DND-41 (cell line): ENCODE data around the gene DEK.

Source experiments
- ATAC-seq: fragments of 200-7000 bp; cut with Tn5 transposase; 3 replicates; pipeline ENCODE4 v1.9.1; 2021; ENCODE audit warnings: low read depth; ENCODE audit not compliant: insufficient read depth
- DNase-seq: peaks from one replicate; pipeline ENCODE4 v3.0.0-alpha.2; 2020
- H2AFZ ChIP-seq: 2 replicates; pipeline ENCODE4 v1.6.0; 2012; ENCODE audit warnings: low read depth, low read length
- H3K27ac ChIP-seq: 2 replicates; pipeline ENCODE4 v1.5.1; 2012; ENCODE audit warnings: low read length, inconsistent platforms
- H3K27me3 ChIP-seq: fragments of 200-600 bp; sonication (generic); 2 replicates; pipeline ENCODE4 v1.6.0; 2012; ENCODE audit warnings: low read length, mild to moderate bottlenecking, inconsistent platforms; ENCODE audit not compliant: insufficient read depth, poor library complexity
- H3K36me3 ChIP-seq: 2 replicates; pipeline ENCODE4 v1.5.1; 2012; ENCODE audit warnings: low read length, inconsistent platforms; ENCODE audit not compliant: insufficient read depth
- H3K4me1 ChIP-seq: 2 replicates; pipeline ENCODE4 v1.5.1; 2012; ENCODE audit warnings: mild to moderate bottlenecking, low read length; ENCODE audit not compliant: insufficient read depth
- H3K4me2 ChIP-seq: 2 replicates; pipeline ENCODE4 v1.6.0; 2012; ENCODE audit warnings: mild to moderate bottlenecking, moderate library complexity, low read length, inconsistent platforms; ENCODE audit not compliant: insufficient read depth
- H3K4me3 ChIP-seq, 2 experiments: fragments of 200-600 bp in 1 of 2; shearing (Covaris generic) in 1 of 2; 2 replicates each; pipeline ENCODE4 v1.5.1; 2012 to 2016; ENCODE audit warnings: inconsistent platforms in 2 of 2, low read length in 2 of 2, mild to moderate bottlenecking in 2 of 2, low read depth in 1 of 2, moderate library complexity in 1 of 2
- H3K79me2 ChIP-seq: 2 replicates; pipeline ENCODE4 v1.6.0; 2012; ENCODE audit warnings: low read length, inconsistent platforms; ENCODE audit not compliant: insufficient read depth
- H3K9ac ChIP-seq: 2 replicates; pipeline ENCODE4 v1.6.0; 2012; ENCODE audit warnings: low read depth, mild to moderate bottlenecking, inconsistent platforms, low read length, moderate library complexity
- H3K9me3 ChIP-seq: 2 replicates; pipeline ENCODE4 v1.5.1; 2012; ENCODE audit warnings: low read length, moderate library complexity, mild to moderate bottlenecking, inconsistent platforms; ENCODE audit not compliant: insufficient read depth, severe bottlenecking
- H4K20me1 ChIP-seq: 2 replicates; pipeline ENCODE4 v1.6.0; 2012; ENCODE audit warnings: low read length; ENCODE audit not compliant: insufficient read depth
- CTCF ChIP-seq: IDR thresholded peaks from 2 replicates; pipeline ENCODE4 v1.5.1; 2012; ENCODE audit warnings: borderline replicate concordance, low read length, moderate library complexity, mild to moderate bottlenecking; ENCODE audit not compliant: poor library complexity, severe bottlenecking; ENCODE audit errors: extremely low read depth
- EZH2 ChIP-seq: IDR thresholded peaks from 3 replicates; pipeline ENCODE4 v1.6.1; 2012; ENCODE audit warnings: borderline replicate concordance, low read depth, mild to moderate bottlenecking, moderate library complexity, low read length, inconsistent platforms; ENCODE audit not compliant: severe bottlenecking

The DEK gene

GRCh38 chr6:18259675-18260447 is 4.5 kb downstream of the DEK start:
- no peak overlapping the region for H2AFZ ChIP-seq
- no peak for TF ChIP-seq CTCF
- peaks cover 82% of the 10 kb centered on the region for H4K20me1 ChIP-seq
- H3K4me3 ChIP-seq = peak overlapping the region in 1 of 2 experiments; percentile 69; a peak in 2 of 4 replicates
- H3K4me1 ChIP-seq = peaks cover 51% of the 10 kb centered on the region
- H3K9me3 ChIP-seq = no peaks in the 10 kb centered on the region
- H3K79me2 ChIP-seq = peaks cover 99% of the 10 kb centered on the region
- peak overlapping the region; percentile 90; the same call in 1 of the 2 replicates for H3K9ac ChIP-seq
- DNase-seq (no peak), ATAC-seq (no peak)
- H3K27me3 ChIP-seq = no peaks in the 10 kb centered on the region
- H3K4me2 ChIP-seq = peak overlapping the region; percentile 69
- H3K36me3 ChIP-seq = peaks cover 83% of the 10 kb centered on the region
- no peak overlapping the region for H3K27ac ChIP-seq

- Histone ChIP-seq H3K36me3 (peaks cover 96% of the 10 kb centered on the region), H2AFZ (no peak overlapping the region), H3K27ac (no peak overlapping the region), H4K20me1 (peaks cover 94% of the 10 kb centered on the region), H3K4me1 (peaks cover 24% of the 10 kb centered on the region), H3K9me3 (no peaks in the 10 kb centered on the region), H3K9ac (no peak overlapping the region), H3K27me3 (no peaks in the 10 kb centered on the region), H3K4me2 (no peak overlapping the region), H3K4me3 (no peak overlapping the region), H3K79me2 (peaks cover 100% of the 10 kb centered on the region)
- DNase-seq (no peak), ATAC-seq (no peak)
- no peak for TF ChIP-seq CTCF
- no peak for TF ChIP-seq EZH2
These were observed 9.5 kb downstream of the DEK start for GRCh38 chr6:18254793-18255192.

DNA sequence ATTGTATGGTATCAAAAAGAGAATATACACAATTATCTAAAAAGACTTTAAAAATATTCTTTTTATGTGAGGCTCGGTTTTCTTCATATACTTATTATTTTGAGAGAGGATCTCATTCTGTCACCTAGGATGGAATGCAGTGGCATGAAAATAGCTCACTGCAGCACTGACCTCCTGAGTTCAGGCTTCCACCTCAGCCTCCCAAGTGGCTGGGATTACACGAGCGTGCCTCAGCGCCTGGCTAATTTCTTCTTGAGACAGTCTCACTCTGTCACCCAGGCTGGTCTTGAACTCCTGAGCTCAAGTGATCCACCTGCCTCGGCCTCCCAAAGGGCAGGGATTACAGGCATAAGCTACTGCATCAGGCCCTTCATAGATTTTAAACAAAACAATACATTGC is 10.7 kb downstream of the DEK start:
- Histone ChIP-seq H3K4me2 (no peak overlapping the region; the same call in 1 of the 2 replicates), H3K27ac (no peak overlapping the region), H3K9me3 (no peaks in the 10 kb centered on the region), H3K4me1 (peaks cover 15% of the 10 kb centered on the region; the same call in 1 of the 2 replicates), H4K20me1 (peaks cover 96% of the 10 kb centered on the region), H3K27me3 (no peaks in the 10 kb centered on the region), H2AFZ (no peak overlapping the region), H3K4me3 (no peak overlapping the region), H3K79me2 (peaks cover 100% of the 10 kb centered on the region), H3K36me3 (peaks cover 100% of the 10 kb centered on the region), H3K9ac (no peak overlapping the region)
- ATAC-seq (no peak), DNase-seq (no peak)
- TF ChIP-seq EZH2 = no peak
- TF ChIP-seq CTCF = no peak
